H1 (cell line): ENCODE data around the gene PROX2. TPM values are rescaled to one million over a fixed set of nuclear protein-coding genes. Genes with fewer than 3 reads are reported as not detected.

ENCODE experiments used
- HDAC2 ChIP-seq, 2 experiments: fragments of 300-600 bp in 1 of 2; sonication (generic) in 1 of 2; IDR thresholded peaks; 2 replicates each; pipeline ENCODE4 v1.6.1; 2011 to 2012; ENCODE audit warnings: low read depth in 2 of 2, low read length in 2 of 2, mild to moderate bottlenecking in 2 of 2, moderate library complexity in 2 of 2, borderline replicate concordance in 1 of 2, inconsistent platforms in 1 of 2
- NRF1 ChIP-seq: IDR thresholded peaks from 2 replicates; pipeline ENCODE4 v1.6.1; 2011; ENCODE audit warnings: mild to moderate bottlenecking, low read depth, low read length, improper control_type of control experiment
- SP2 ChIP-seq: IDR thresholded peaks from 2 replicates; pipeline ENCODE4 v1.6.1; 2012; ENCODE audit warnings: mild to moderate bottlenecking, low read length, inconsistent platforms
- polyA plus RNA-seq, 7 experiments: library from polyadenylated mRNA; depleted of rRNA in 3 of 7; stranded (reverse) in 5 of 7; unstranded in 2 of 7; fragments of >200 nt in 5 of 7; fragments of 200-250 nt in 2 of 7; gene quantifications; 1 replicate in 5 of 7; 2 replicates in 1 of 7; 4 replicates in 1 of 7; pipeline versions ENCODE4 v1.2.1 to v1.2.3, GENCODE V29; 2011 to 2013; ENCODE audit warnings: missing spikeins in 2 of 7, mixed read lengths in 2 of 7
- total RNA-seq: library from RNA; stranded (reverse); fragmentation: NEBNext Ultra II Directional; extraction: Animal tissue kit (Norgen Biotek cat#: 25700); gene quantifications from 2 replicates; pipeline ENCODE4 v1.2.1, GENCODE V29; 2021

PROX2 gene
- total and polyA plus RNA-seq, 2 of the 8 experiments (the other 6 are each of a cell fraction or from before 2014, with no cell fraction given), result 0.03 TPM; not detected in 1

DNA sequence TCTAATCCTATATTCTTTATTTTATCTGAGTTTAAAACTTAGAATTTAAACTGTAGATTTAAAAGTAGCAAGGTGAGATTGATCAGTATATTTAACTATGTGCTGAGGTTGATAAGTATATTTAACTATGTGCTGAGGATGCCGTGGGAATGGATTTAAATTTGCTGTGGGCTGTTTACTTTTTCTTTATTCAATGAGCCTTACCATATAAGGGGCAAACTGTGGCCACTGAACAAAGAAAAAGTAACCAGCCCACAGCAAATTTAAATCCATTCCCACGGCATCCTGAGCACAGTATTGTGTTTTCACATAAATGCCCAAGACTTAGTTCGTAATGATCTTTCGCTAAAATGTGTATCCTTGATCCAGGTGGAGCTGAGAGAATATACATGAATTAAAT is 43.1 kb downstream of the PROX2 start (continued):
- TF ChIP-seq NRF1, result no peak
- TF ChIP-seq HDAC2 (IDR thresholded peaks at IDR 0.05; ENCODE audit: borderline replicate concordance in 1 of 2, low read depth in 2 of 2, low read length in 2 of 2), result no peak
- no peak for TF ChIP-seq SP2
